C1 segment of cervical spinal cord (tissue), 14 donors: Measurements from ENCODE around the gene AQP4.

Experiments used
- DNase-seq, 14 donors: peaks; one replicate each; lab custom pipeline; 2025; lab: John Stamatoyannopoulos, UW

The AQP4 gene

GRCh38 chr18:26840965-26841364, 24.5 kb downstream of the AQP4 start:
- no peak for DNase-seq

- DNase-seq: no peak
Observed at GRCh38 chr18:26839609-26840008, 25.9 kb downstream of the AQP4 start.

GRCh38 chr18:26832302-26832701, 33.2 kb downstream of the AQP4 start:
- no peak for DNase-seq

GRCh38 chr18:26827581-26827980, 37.9 kb downstream of the AQP4 start:
- DNase-seq: no peak

GRCh38 chr18:26826656-26827235, 38.8 kb downstream of the AQP4 start:
- no peak for DNase-seq

GRCh38 chr18:26821181-26821580, 44.3 kb downstream of the AQP4 start:
- DNase-seq: no peak

GRCh38 chr18:26819046-26819445, 46.5 kb downstream of the AQP4 start:
- no peak for DNase-seq

- no peak for DNase-seq
Observed at GRCh38 chr18:26818461-26818860, 47.0 kb downstream of the AQP4 start.

GRCh38 chr18:26813043-26813442, 52.5 kb downstream of the AQP4 start:
- no peak for DNase-seq

GRCh38 chr18:26812462-26812861, 53.0 kb downstream of the AQP4 start:
- no peak for DNase-seq

GRCh38 chr18:26809346-26809745, 56.2 kb downstream of the AQP4 start:
- DNase-seq: no peak

- DNase-seq: no peak
Observed at GRCh38 chr18:26806224-26806623, 59.3 kb downstream of the AQP4 start.

- DNase-seq: peak in 3 of 14 donors; percentile 6 to 16 (median 15)
Observed at GRCh38 chr18:26804519-26804918, 61.0 kb downstream of the AQP4 start.

- DNase-seq: no peak
Observed at GRCh38 chr18:26803643-26804042, 61.9 kb downstream of the AQP4 start.

- DNase-seq: peak in 2 of 14 donors; percentile 4 to 10
Observed at GRCh38 chr18:26802330-26803200, 62.9 kb downstream of the AQP4 start.
